Body of pancreas (tissue), 4 donors: ENCODE results near the gene FYCO1. TPM values are rescaled to one million over a fixed set of nuclear protein-coding genes. Genes with fewer than 3 reads are reported as not detected.

Experiments
- ATAC-seq: fragments of 150-250 bp; one replicate; pipeline ENCODE4 v1.9.1; 2016
- DNase-seq, 4 donors: peaks; one replicate each; pipeline ENCODE4 v3.0.0-alpha.2; 2019
- H3K27ac ChIP-seq, 4 donors: fragments of 200-600 bp; sonication (generic); 1 replicate in 3 of 4; 2 replicates in 1 of 4; pipeline versions ENCODE4 v1.5.1 to v1.6.1; 2016 to 2019; ENCODE audit warnings: mild to moderate bottlenecking in 1 of 4, mixed read lengths in 1 of 4, moderate library complexity in 1 of 4
- H3K27me3 ChIP-seq, 2 donors: fragments of 200-600 bp; sonication (generic); one replicate each; pipeline ENCODE4 v1.6.0; 2016; ENCODE audit warnings: mild to moderate bottlenecking in 1 of 2
- H3K36me3 ChIP-seq, 2 donors: fragments of 200-600 bp; sonication (generic); replicated peaks in 1 of 2; 2 replicates each; pipeline ENCODE4 v1.5.1; 2016; ENCODE audit warnings: low read depth in 2 of 2; ENCODE audit not compliant: insufficient read depth in 1 of 2
- H3K4me1 ChIP-seq: fragments of 200-600 bp; sonication (generic); one replicate; pipeline ENCODE4 v1.6.0; 2016
- H3K4me3 ChIP-seq, 2 donors: fragments of 200-600 bp; sonication (generic); 1 replicate in 1 of 2; 2 replicates in 1 of 2; pipeline ENCODE4 v1.5.1; 2016 to 2019
- H3K9me3 ChIP-seq, 3 donors: fragments of 200-600 bp; sonication (generic); 1 replicate in 2 of 3; 2 replicates in 1 of 3; pipeline ENCODE4 v1.5.1; 2016
- CTCF ChIP-seq, 7 experiments: fragments of 450-650 bp in 4 of 7; fragments of 200-600 bp in 3 of 7; sonication (generic) in 3 of 7; IDR thresholded peaks; one replicate each; pipeline ENCODE4 v1.5.1; 2016 to 2019; ENCODE audit warnings: antibody characterized with exemption in 7 of 7
- POLR2A ChIP-seq, 3 donors: fragments of 450-650 bp; IDR thresholded peaks; one replicate each; pipeline ENCODE4 v1.6.1; 2016; ENCODE audit warnings: antibody characterized with exemption in 3 of 3, mild to moderate bottlenecking in 2 of 3
- WGBS, 2 donors: methylation state at CpG; one replicate each; pipeline ENCODE4 v1.1.5; 2017; 5-methylcytosine and 5-hydroxymethylcytosine counted together
- intact Hi-C: fragments of 100-400 bp; cut with DNase I; formaldehyde crosslinking; loops from one replicate; pipeline ENCODE4 v1.15.1; 2023
- total RNA-seq, 2 donors: library from RNA; depleted of rRNA; stranded (reverse); fragments of >200 nt; gene quantifications; one replicate each; pipeline ENCODE4 v1.1.0, GENCODE V29; 2016

The FYCO1 gene
- total RNA-seq, 2 donors from 2014 or later, result 20.0 to 25.4 TPM

- H3K27ac ChIP-seq, result no peak overlapping the region
- no peaks in the 10 kb centered on the region for H3K27me3 ChIP-seq
- intact Hi-C loops, result no loop called here
- ATAC-seq, result no peak
- H3K4me3 ChIP-seq, result no peak overlapping the region
- no peaks in the 10 kb centered on the region for H3K4me1 ChIP-seq
- H3K9me3 ChIP-seq, result no peaks in the 10 kb centered on the region
- 93 to 97% methylated on average over 8 of the region's 8 CpGs for WGBS, 2 donors
- TF ChIP-seq POLR2A (IDR thresholded peaks at IDR 0.05) (no peak), CTCF (IDR thresholded peaks at IDR 0.05) (no peak)
- no peak for DNase-seq
- no peaks in the 10 kb centered on the region for H3K36me3 ChIP-seq
These were observed 25.9 kb upstream of the FYCO1 start for GRCh38 chr3:46021516-46021915.

- intact Hi-C loops, result no loop called here
- TF ChIP-seq CTCF (IDR thresholded peaks at IDR 0.05) (no peak), POLR2A (IDR thresholded peaks at IDR 0.05) (no peak)
- ATAC-seq (no peak), DNase-seq (no peak)
- Histone ChIP-seq H3K36me3 (no peaks in the 10 kb centered on the region), H3K4me1 (no peaks in the 10 kb centered on the region), H3K9me3 (no peaks in the 10 kb centered on the region), H3K27me3 (no peaks in the 10 kb centered on the region), H3K27ac (no peak overlapping the region), H3K4me3 (no peak overlapping the region)
- WGBS, 2 donors, result 93 to 94% methylated on average over 32 to 37 of the region's 37 CpGs
These were observed 25.3 kb upstream of the FYCO1 start for GRCh38 chr3:46020766-46021510.

- intact Hi-C loops, result no loop called here
- ATAC-seq (no peak), DNase-seq (no peak)
- H3K27ac ChIP-seq, result no peak overlapping the region
- WGBS, 2 donors, result 79 to 82% methylated on average over 1 of the region's 1 CpG
- H3K9me3 ChIP-seq, result no peaks in the 10 kb centered on the region
- no peaks in the 10 kb centered on the region for H3K36me3 ChIP-seq
- H3K4me1 ChIP-seq, result no peaks in the 10 kb centered on the region
- TF ChIP-seq POLR2A (IDR thresholded peaks at IDR 0.05) (no peak), CTCF (IDR thresholded peaks at IDR 0.05) (no peak)
- H3K4me3 ChIP-seq, result no peak overlapping the region
- H3K27me3 ChIP-seq, result no peaks in the 10 kb centered on the region
These were observed 24.1 kb upstream of the FYCO1 start for GRCh38 chr3:46019707-46020106.

- DNase-seq (peak in 1 of 4 donors; percentile 61), ATAC-seq (no peak)
- H3K36me3 ChIP-seq, result no peaks in the 10 kb centered on the region
- 63 to 89% methylated on average over 2 of the region's 2 CpGs for WGBS, 2 donors
- intact Hi-C loops, result no loop called here
- no peaks in the 10 kb centered on the region for H3K9me3 ChIP-seq
- no peak overlapping the region for H3K4me3 ChIP-seq
- no peaks in the 10 kb centered on the region for H3K4me1 ChIP-seq
- no peaks in the 10 kb centered on the region for H3K27me3 ChIP-seq
- TF ChIP-seq CTCF (IDR thresholded peaks at IDR 0.05), result no peak
- no peak for TF ChIP-seq POLR2A (IDR thresholded peaks at IDR 0.05)
- H3K27ac ChIP-seq, result no peak overlapping the region
These were observed 22.1 kb upstream of the FYCO1 start for GRCh38 chr3:46017720-46018119.
